PC-3 (cell line): ENCODE results near the gene NR2C2AP.

Experiments
- EZH2 ChIP-seq: fragments of 300-600 bp; sonication (generic); IDR thresholded peaks from one replicate; pipeline ENCODE4 v1.6.1; 2017; ENCODE audit warnings: antibody characterized with exemption, mild to moderate bottlenecking, low read length; ENCODE audit not compliant: unreplicated experiment
- TF ChIP-seq, protein P1 (sequence below): fragments of 300-600 bp; sonication (generic); conservative IDR thresholded peaks from 2 replicates; pipeline ENCODE4 v1.5.1; 2017; ENCODE audit warnings: antibody characterized with exemption, low read depth, mild to moderate bottlenecking, low read length

DNA sequence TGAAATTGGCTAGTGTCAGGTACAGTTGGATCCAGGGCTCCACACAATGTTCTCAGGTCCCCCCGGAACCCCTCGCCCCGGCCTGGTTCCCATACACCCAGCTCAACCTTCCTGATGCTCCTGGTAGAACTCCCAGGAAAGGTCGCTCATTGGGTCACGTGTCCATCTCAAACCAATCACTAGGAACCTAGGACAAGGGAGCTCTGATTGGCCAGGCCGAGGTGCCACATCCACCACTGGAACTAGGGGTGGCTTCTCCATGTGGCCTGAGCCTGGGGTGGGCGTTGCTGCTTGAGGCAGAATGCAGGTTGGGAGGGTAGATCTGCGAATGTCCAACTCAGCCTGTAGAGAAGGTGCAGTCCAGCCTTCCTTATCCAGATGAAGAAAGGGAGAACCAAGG, 26.3 kb downstream of the NR2C2AP start:
- no peak for TF ChIP-seq EZH2
- TF ChIP-seq, protein P1, sequence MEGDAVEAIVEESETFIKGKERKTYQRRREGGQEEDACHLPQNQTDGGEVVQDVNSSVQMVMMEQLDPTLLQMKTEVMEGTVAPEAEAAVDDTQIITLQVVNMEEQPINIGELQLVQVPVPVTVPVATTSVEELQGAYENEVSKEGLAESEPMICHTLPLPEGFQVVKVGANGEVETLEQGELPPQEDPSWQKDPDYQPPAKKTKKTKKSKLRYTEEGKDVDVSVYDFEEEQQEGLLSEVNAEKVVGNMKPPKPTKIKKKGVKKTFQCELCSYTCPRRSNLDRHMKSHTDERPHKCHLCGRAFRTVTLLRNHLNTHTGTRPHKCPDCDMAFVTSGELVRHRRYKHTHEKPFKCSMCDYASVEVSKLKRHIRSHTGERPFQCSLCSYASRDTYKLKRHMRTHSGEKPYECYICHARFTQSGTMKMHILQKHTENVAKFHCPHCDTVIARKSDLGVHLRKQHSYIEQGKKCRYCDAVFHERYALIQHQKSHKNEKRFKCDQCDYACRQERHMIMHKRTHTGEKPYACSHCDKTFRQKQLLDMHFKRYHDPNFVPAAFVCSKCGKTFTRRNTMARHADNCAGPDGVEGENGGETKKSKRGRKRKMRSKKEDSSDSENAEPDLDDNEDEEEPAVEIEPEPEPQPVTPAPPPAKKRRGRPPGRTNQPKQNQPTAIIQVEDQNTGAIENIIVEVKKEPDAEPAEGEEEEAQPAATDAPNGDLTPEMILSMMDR: no peak
